Measurements from ENCODE around the gene NFE2L3.

DNA sequence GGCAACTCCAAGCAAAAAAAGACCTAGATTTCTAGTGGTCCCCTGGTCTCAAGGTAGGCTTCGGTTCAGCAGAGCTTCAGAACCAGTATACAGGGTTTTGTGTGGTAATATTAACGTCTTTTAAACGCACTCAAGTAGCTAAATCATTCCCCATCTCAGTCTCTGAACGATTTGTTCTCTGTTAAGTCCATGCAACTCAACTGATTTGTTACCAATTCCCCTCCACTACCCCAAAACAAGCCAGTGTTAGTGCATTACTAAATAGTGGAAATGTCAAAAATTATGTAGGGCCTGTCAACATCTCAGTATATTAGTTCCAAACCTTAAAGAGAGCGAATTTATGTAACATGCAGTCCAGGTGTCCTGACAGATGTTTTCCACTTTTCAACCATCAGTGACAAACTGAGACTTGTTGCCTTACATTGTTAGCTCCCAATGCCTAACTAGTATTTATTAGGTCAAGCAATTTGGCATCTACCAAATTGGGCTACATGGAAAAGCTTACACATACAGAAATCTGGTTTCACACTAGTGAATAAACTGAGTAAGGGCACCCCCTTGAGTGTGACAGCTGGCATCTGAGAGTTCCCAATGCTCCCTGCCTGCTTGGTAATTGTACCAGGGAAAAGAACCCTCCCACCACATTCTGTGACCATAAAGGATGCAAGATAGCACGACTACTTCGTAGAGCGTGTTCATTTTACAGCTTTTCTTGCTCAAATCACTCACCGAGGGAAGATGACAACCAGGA is 36.4 kb downstream of the NFE2L3 start:
- TF ChIP-seq, protein P1, sequence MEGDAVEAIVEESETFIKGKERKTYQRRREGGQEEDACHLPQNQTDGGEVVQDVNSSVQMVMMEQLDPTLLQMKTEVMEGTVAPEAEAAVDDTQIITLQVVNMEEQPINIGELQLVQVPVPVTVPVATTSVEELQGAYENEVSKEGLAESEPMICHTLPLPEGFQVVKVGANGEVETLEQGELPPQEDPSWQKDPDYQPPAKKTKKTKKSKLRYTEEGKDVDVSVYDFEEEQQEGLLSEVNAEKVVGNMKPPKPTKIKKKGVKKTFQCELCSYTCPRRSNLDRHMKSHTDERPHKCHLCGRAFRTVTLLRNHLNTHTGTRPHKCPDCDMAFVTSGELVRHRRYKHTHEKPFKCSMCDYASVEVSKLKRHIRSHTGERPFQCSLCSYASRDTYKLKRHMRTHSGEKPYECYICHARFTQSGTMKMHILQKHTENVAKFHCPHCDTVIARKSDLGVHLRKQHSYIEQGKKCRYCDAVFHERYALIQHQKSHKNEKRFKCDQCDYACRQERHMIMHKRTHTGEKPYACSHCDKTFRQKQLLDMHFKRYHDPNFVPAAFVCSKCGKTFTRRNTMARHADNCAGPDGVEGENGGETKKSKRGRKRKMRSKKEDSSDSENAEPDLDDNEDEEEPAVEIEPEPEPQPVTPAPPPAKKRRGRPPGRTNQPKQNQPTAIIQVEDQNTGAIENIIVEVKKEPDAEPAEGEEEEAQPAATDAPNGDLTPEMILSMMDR (IDR thresholded peaks at IDR 0.05), result no peak
- TF ChIP-seq POLR2A (IDR thresholded peaks at IDR 0.05), result no peak
